A549 (cell line): ENCODE results near the gene P2RX6. TPM values are rescaled to one million over a fixed set of nuclear protein-coding genes. Genes with fewer than 3 reads are reported as not detected.

Experiments used
- ATAC-seq, 2 experiments: fragments of 200-7000 bp in 1 of 2; fragments of >200 bp in 1 of 2; cut with Nextera tagmentation in 1 of 2; cut with Tn5 transposase in 1 of 2; 3 replicates each; pipeline versions ENCODE4 v1.8.0 to v1.9.1; 2018 to 2020; ENCODE audit warnings: mild to moderate bottlenecking in 1 of 2, moderate library complexity in 1 of 2
- CTCF ChIA-PET: fragments of 300-600 bp; sonication (Branson Sonifier 250); formaldehyde crosslinking; extraction: SDS; loops from one replicate; lab custom pipeline; 2021; ENCODE audit warnings: antibody characterized with exemption, inconsistent platforms; lab: Yijun Ruan, JAX
- POLR2A ChIA-PET: fragments of 350-600 bp; formaldehyde crosslinking; extraction: SDS; loops from one replicate; lab custom pipeline; 2021; ENCODE audit warnings: antibody characterized with exemption, inconsistent platforms; lab: Yijun Ruan, JAX
- DNase-seq, 2 experiments: peaks; one replicate each; pipeline versions ENCODE4 v3.0.0 to v3.0.0-alpha.2; 2011 to 2016; ENCODE audit warnings: low read depth in 1 of 2, low spot score in 1 of 2
- FAIRE-seq: peaks from 2 replicates; lab custom pipeline; 2011; peaks lifted over from hg19 to GRCh38; lab: Jason Lieb, UNC
- H3K27ac ChIP-seq, 2 experiments: fragments of >200 bp; sonication (Bioruptor Twin); formaldehyde crosslinking; 3 replicates each; pipeline ENCODE4 v1.5.1; 2016 to 2017
- H3K4me1 ChIP-seq: fragments of >200 bp; sonication (Bioruptor Twin); formaldehyde crosslinking; 3 replicates; pipeline ENCODE4 v1.6.1; 2016
- H3K4me2 ChIP-seq: fragments of >200 bp; sonication (Bioruptor Twin); formaldehyde crosslinking; 3 replicates; pipeline ENCODE4 v1.6.1; 2016
- H3K4me3 ChIP-seq: fragments of >200 bp; sonication (Bioruptor Twin); formaldehyde crosslinking; 3 replicates; pipeline ENCODE4 v1.5.1; 2016
- H3K9me3 ChIP-seq: fragments of >200 bp; sonication (Bioruptor Twin); formaldehyde crosslinking; 3 replicates; pipeline ENCODE4 v1.6.1; 2016
- CBX2 ChIP-seq: fragments of 200-600 bp; sonication (generic); IDR thresholded peaks from 2 replicates; pipeline ENCODE4 v1.6.1; 2016; ENCODE audit warnings: low read depth, mild to moderate bottlenecking, borderline replicate concordance
- CHD2 ChIP-seq: fragments of 150-350 bp; IDR thresholded peaks from 2 replicates; pipeline ENCODE4 v1.6.1; 2014; ENCODE audit warnings: low read length; ENCODE audit not compliant: partially characterized antibody
- EHMT2 ChIP-seq: fragments of 200-600 bp; sonication (generic); IDR thresholded peaks from 2 replicates; pipeline ENCODE4 v1.6.1; 2016; ENCODE audit warnings: antibody characterized with exemption, low read depth, mild to moderate bottlenecking, moderate library complexity
- ELK1 ChIP-seq: fragments of 150-350 bp; IDR thresholded peaks from 2 replicates; pipeline ENCODE4 v1.6.1; 2014; ENCODE audit warnings: low read depth, mild to moderate bottlenecking, low read length
- FOSL2 ChIP-seq, 2 experiments: fragments of 450-650 bp in 1 of 2; fragments of >200 bp in 1 of 2; sonication (Bioruptor Twin) in 1 of 2; formaldehyde crosslinking; IDR thresholded peaks; 2 replicates each; pipeline versions ENCODE4 v1.5.0 to v1.6.1; 2016 to 2020; ENCODE audit warnings: mild to moderate bottlenecking in 1 of 2, moderate library complexity in 1 of 2
- GATA3 ChIP-seq: IDR thresholded peaks from 2 replicates; pipeline ENCODE4 v1.6.1; 2012; ENCODE audit warnings: borderline replicate concordance
- HES2 ChIP-seq: fragments of >200 bp; sonication (Bioruptor Twin); formaldehyde crosslinking; IDR thresholded peaks from 2 replicates; pipeline ENCODE4 v1.6.1; 2016
- JUN ChIP-seq, 2 experiments: fragments of >200 bp; sonication (Bioruptor Twin); formaldehyde crosslinking; IDR thresholded peaks; 2 replicates in 1 of 2; 3 replicates in 1 of 2; pipeline ENCODE4 v1.6.1; 2016 to 2017
- KDM5A ChIP-seq: fragments of 200-600 bp; sonication (generic); IDR thresholded peaks from 2 replicates; pipeline ENCODE4 v1.6.1; 2016; ENCODE audit warnings: antibody characterized with exemption, mild to moderate bottlenecking
- PHF8 ChIP-seq: fragments of 200-600 bp; sonication (generic); IDR thresholded peaks from 2 replicates; pipeline ENCODE4 v1.6.1; 2016; ENCODE audit warnings: low read depth, mild to moderate bottlenecking, antibody characterized with exemption, moderate library complexity, borderline replicate concordance
- POLR2AphosphoS2 ChIP-seq: conservative IDR thresholded peaks from 2 replicates; pipeline ENCODE4 v1.6.1; 2012; ENCODE audit warnings: low read length, improper control_type of control experiment, inconsistent platforms
- RAD21 ChIP-seq, 2 experiments: fragments of >200 bp in 1 of 2; sonication (Bioruptor Twin) in 1 of 2; formaldehyde crosslinking in 1 of 2; IDR thresholded peaks in 1 of 2; conservative IDR thresholded peaks in 1 of 2; 2 replicates in 1 of 2; 3 replicates in 1 of 2; pipeline ENCODE4 v1.6.1; 2012 to 2018; ENCODE audit warnings: inconsistent platforms in 1 of 2
- RCOR1 ChIP-seq: fragments of 150-350 bp; IDR thresholded peaks from 2 replicates; pipeline ENCODE4 v1.6.1; 2014; ENCODE audit warnings: antibody characterized with exemption, low read length, low read depth
- RFX5 ChIP-seq: fragments of 450-650 bp; IDR thresholded peaks from 2 replicates; pipeline ENCODE4 v1.7.1; 2014; ENCODE audit warnings: antibody characterized with exemption, mild to moderate bottlenecking, moderate library complexity
- SMC3 ChIP-seq: fragments of >200 bp; sonication (Bioruptor Twin); formaldehyde crosslinking; IDR thresholded peaks from 3 replicates; pipeline ENCODE4 v1.6.1; 2018; ENCODE audit warnings: inconsistent platforms
- TFCP2L1 ChIP-seq: fragments of 250-450 bp; sonication (Bioruptor Pico); IDR thresholded peaks from 2 replicates; pipeline ENCODE4 v1.5.0; 2021; ENCODE audit warnings: mild to moderate bottlenecking
- ZC3H11A ChIP-seq: fragments of 450-650 bp; IDR thresholded peaks from 2 replicates; pipeline ENCODE4 v1.6.1; 2014; ENCODE audit warnings: antibody characterized with exemption, mild to moderate bottlenecking
- ZNF302 ChIP-seq: fragments of 250-450 bp; sonication (Bioruptor Pico); IDR thresholded peaks from 2 replicates; pipeline ENCODE4 v1.9.0; 2021; ENCODE audit warnings: inconsistent platforms, mild to moderate bottlenecking, moderate library complexity
- WGBS: methylation state at CpG from one replicate; pipeline ENCODE4 v1.1.6; 2017; ENCODE audit errors: missing lambda C conversion rate; 5-methylcytosine and 5-hydroxymethylcytosine counted together
- polyA plus RNA-seq, 4 experiments: library from polyadenylated mRNA; depleted of rRNA in 3 of 4; stranded (reverse); fragments of >200 nt; fragmentation: RNase III in 1 of 4; extraction: RNeasy Plus Mini Kit Qiagen cat#74134 plus additional on column Dnase treatment in 1 of 4; gene quantifications; 2 replicates in 3 of 4; 3 replicates in 1 of 4; pipeline ENCODE4 v1.2.3, GENCODE V29; 2011 to 2017

Gene P2RX6
- polyA plus RNA-seq, 2 of the 4 experiments (the other 2 are of a cell fraction): 0.67 to 0.92 TPM

- no peak for TF ChIP-seq ELK1
- no peak for TF ChIP-seq POLR2AphosphoS2
- TF ChIP-seq, all 56 proteins: peak for 0
- H3K4me3 ChIP-seq: no peak overlapping the region
- no peak for FAIRE-seq
- no peak for ATAC-seq
- no peaks in the 10 kb centered on the region for H3K9me3 ChIP-seq
- no peaks in the 10 kb centered on the region for H3K4me1 ChIP-seq
- DNase-seq: no peak
- no peak overlapping the region for H3K4me2 ChIP-seq
- no peak overlapping the region for H3K27ac ChIP-seq
- POLR2A ChIA-PET: no interaction called here
- 54% methylated on average over 8 of the region's 8 CpGs for WGBS
- CTCF ChIA-PET: no interaction called here
These were observed 10.3 kb downstream of the P2RX6 start for GRCh38 chr22:21025266-21025665.

- Histone ChIP-seq H3K4me1 (no peaks in the 10 kb centered on the region), H3K4me3 (no peak overlapping the region), H3K27ac (no peak overlapping the region), H3K9me3 (no peaks in the 10 kb centered on the region), H3K4me2 (no peak overlapping the region)
- TF ChIP-seq GATA3: no peak
- no peak for TF ChIP-seq EHMT2
- TF ChIP-seq KDM5A: no peak
- no peak for TF ChIP-seq PHF8
- TF ChIP-seq ZC3H11A: no peak
- no peak for TF ChIP-seq CHD2
- no peak for TF ChIP-seq JUN (IDR thresholded peaks at IDR 0.05)
- no peak for TF ChIP-seq ELK1
- no peak for TF ChIP-seq RCOR1
- no peak for TF ChIP-seq FOSL2 (IDR thresholded peaks at IDR 0.05)
- TF ChIP-seq FOSL2 (CRISPR knock-in tag; IDR thresholded peaks at IDR 0.05): no peak
- no peak for TF ChIP-seq RAD21 (conservative IDR thresholded peaks at IDR 0.05 in 1 of 2, IDR thresholded peaks at IDR 0.05 in 1 of 2)
- no peak for TF ChIP-seq ZNF302
- no peak for TF ChIP-seq SMC3
- no peak for TF ChIP-seq TFCP2L1
- TF ChIP-seq RFX5: no peak
- no peak for TF ChIP-seq CBX2
- TF ChIP-seq HES2: no peak
- ChIA-PET CTCF (interaction anchor here (1.1 kb wide), 1 partner anchor 44 kb away, joined by 3 read pairs; the partner anchor contains the start of gene LZTR1), POLR2A (no interaction called here)
- FAIRE-seq (no peak), DNase-seq (no peak), ATAC-seq (no peak)
- 78% methylated on average over 15 of the region's 27 CpGs for WGBS
These were observed 11.1 kb downstream of the P2RX6 start for GRCh38 chr22:21025763-21026755.
